GM10847 (cell line): ENCODE data around the gene TBC1D4.

Experiments
- POLR2A ChIP-seq: IDR thresholded peaks from 2 replicates; pipeline ENCODE4 v1.6.1; 2011; ENCODE audit not compliant: insufficient read length; ENCODE audit errors: extremely low read depth

Gene TBC1D4

DNA sequence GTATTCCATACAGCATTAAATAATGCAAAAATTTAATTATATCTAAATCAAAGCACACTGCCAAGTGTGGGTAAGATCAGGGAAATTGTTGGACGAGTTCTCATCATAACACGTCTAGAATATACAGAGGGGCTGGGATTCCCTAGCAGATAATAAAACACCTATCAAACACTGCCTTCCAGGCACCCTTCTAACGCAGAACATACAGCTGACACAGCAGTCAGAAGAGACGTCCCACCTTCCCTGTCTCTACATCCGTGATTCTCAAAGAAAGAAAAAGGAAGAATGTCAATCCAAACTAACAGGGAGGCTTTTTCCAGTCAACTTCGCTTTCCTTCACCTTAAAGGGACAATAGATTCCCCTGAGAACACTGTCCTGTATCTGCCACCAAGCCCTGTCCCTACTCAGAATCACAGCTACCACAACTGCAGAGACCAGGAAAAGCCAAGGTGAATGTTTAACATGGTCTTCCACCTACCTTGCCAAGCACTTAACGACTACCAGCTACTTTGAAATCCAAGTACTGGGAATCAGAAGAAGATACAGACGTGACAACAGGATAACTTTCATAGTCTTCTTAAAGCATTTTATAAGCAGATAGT is 38.5 kb downstream of the TBC1D4 start:
- TF ChIP-seq POLR2A = no peak

DNA sequence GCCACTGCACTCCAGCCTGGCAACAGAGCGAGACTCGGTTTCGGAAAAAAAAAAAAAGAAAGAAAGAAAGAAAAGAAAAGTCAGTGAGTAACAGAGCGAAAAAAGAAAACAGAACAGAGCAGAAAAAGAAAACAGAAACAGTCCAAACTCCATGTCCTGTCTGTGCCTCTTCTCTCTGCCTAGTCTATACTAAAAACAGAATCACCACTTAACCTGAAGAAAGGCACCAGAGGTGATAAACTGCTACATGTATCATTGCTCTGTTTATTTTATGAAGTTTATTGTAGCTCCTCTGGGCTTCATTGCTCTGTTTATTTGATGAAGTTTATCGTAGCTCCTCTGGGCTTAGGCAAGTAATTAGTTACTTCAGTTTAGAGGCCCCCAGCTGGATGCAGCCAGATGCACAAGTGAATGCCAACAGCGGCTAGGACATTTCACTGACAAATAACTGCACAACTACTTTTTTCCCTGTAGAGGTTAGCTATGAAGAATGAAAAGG is 39.2 kb downstream of the TBC1D4 start:
- TF ChIP-seq POLR2A = no peak

DNA sequence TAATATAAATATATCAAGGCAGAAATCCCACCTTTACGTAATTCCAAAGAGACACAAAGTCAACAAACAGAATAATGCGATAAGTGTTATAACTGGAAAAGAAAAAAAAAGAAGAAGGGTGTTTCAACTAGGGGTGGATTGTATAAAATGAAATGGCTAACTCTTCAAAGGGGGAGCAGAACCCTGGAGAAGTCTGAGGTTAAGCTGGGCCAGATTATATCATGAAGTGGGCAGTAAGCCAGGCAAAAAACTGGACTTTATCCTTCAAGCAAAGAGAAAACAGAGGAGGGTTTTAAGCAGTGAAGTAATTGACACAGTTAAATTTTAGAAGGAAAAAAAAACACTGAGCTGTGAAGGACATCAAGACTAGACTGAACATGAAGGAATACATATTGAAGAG is 41.9 kb downstream of the TBC1D4 start:
- no peak for TF ChIP-seq POLR2A

DNA sequence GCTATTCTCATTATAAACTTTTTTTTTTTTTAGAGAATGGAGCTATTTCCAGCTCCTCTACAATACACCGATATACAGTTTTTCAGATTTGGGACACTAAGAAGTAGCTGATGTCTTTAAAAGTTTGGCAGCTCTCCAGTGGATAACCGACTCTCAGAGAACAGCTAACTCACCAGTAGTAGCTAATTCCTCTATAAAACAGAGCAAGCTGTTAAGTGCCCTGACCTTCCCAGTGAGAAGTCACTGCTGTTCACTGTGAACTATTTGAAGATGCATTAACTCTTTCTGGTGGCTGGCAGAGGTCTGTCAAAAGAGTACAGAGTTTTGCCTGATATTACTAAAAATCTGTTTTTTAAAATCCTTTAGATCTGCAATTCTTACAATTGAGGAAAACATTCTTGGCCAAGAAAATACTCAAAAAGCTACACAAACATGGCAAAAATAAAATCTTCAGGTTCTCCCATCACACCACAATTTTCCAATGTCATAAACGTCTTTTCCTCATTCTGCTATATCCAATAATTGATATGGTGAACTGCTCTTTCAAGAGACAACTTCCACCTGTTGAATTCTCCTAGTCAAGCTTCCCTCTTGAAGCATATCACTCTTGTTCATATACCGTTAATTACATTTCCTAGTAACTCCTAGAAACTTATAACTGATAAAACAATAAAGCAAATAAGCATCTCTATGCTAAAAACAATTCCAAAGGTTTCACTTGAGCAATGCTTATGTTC is 44.2 kb downstream of the TBC1D4 start:
- TF ChIP-seq POLR2A = no peak

DNA sequence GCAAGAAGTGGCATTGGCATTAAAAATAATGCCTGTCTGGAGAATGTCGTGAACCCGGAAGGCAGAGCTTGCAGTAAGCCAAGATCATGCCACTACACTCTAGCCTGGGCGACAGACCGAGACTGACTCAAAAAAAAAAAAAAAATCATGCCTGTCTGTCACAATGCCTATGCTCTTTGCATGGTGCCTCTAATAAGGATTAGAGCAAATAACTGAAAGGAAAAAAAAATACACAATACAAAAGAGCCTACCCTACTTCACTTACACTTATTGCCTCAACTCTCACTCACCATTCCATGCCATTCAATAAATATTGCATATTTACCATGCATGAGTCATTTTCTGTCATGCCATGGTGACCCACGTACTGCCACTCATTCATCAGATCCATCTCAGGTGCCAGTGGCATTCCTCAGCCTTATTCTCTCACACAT is 49.1 kb downstream of the TBC1D4 start:
- TF ChIP-seq POLR2A = no peak

DNA sequence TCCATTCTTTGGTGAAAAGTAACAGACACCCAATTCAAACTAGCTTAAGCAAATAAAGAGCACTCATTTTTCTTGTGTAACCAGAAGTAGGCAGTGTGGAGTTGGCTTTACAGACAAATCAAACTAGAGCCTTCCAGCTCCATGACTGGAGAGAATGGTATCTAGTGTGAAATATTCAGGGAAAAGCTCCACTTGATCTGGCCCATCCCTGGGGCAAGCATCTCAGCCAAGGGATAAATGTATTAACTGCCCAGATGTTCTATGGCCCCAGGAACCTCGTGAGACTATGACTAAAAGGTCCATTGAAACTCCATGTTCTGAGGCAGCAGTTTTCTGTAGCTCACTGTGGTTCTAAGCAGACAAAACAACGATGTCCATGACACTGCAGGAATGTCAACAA is 49.9 kb downstream of the TBC1D4 start:
- TF ChIP-seq POLR2A = no peak

GRCh38 chr13:75430436-75431209 is 51.3 kb downstream of the TBC1D4 start:
- no peak for TF ChIP-seq POLR2A

GRCh38 chr13:75426421-75426820 is 55.5 kb downstream of the TBC1D4 start:
- no peak for TF ChIP-seq POLR2A

- TF ChIP-seq POLR2A = no peak
Measured at GRCh38 chr13:75425216-75426009, 56.6 kb downstream of the TBC1D4 start.

- TF ChIP-seq POLR2A = no peak
Measured at GRCh38 chr13:75423946-75424345, 58.0 kb downstream of the TBC1D4 start.

- no peak for TF ChIP-seq POLR2A
Measured at GRCh38 chr13:75422028-75422427, 59.9 kb downstream of the TBC1D4 start.

DNA sequence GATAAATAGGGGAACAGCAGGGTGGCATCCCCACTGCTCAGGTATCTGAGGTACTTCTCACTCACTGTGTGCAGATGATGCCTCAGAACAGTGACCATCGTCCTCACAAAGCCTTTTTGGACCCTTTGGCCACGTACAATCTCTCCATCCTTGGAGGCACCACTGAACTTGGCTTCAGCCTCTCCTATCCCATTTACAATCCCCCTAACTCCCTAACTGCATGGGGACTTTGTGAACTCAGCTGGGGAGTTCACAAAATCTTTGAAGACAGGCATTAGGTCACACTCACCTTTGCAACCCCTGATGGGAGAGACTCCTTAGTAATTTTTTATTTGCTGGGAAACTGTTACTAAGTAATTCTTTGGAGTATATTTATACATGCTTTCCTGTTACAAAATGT is 60.8 kb downstream of the TBC1D4 start:
- TF ChIP-seq POLR2A = no peak

DNA sequence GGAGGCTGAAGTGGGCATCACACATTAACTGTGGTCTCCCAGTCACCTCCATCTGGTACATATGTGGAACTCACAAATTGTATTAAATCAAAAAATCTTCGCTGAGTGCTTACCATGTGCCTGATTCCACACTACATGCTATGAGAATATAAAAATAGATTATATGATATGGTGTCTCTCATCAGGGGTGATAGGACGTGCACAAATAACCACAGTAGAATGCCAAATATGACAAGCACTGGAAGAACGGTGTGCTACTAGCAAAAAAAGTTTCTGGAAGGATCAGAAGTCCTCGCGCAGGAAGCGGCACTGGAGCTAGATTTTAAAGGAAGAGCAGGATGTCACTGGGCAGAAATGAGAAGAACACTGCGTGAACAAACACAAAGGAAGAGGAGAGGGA is 62.3 kb downstream of the TBC1D4 start:
- TF ChIP-seq POLR2A = no peak

DNA sequence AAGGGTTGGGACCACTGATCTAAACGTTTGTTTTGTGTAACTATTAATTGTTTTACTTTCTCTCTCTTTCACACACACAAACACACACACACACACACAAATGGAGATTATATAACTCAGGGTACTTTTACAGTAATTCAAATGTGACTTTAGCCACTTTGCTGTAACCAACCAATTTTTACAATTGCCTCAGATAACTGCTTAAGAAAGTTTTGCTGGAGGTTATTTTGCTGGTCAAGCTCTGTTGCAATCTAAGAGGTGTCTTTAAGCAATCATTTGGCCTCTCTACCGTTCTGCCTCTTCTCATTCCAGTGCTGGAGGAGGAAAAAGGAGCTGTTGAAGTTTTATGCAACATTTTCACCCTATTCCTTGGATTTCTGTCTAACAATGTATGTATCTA is 63.0 kb downstream of the TBC1D4 start:
- no peak for TF ChIP-seq POLR2A

DNA sequence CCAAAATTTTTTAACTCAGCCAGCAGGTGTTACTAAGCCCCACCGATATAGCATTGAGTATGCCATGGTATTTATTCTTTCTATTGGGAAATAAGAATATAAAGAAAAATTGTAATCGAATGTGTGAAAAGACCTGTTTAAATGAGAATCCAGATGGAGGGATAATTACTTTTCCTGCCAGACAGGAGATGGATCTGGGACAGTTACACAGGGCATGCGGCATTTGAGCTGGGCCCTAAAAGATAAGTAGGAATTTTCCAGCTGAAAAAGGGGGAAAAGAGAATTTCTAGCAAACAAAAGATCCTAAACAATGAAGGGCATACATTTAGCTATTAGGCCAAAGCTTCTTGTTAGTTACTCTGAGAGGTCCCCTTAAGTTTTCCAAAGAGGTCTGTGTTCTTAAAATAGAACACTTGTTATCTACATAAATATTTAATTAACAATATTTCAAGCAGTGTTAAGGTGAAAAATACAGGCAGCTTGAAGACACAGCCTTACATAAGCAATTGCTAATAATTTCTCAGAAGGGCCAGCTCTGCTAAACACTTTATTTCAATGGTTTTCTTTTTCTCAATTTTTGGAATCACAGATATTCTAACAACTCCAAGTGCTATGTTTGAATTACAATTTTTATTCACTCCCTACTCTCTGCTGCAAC is 63.7 kb downstream of the TBC1D4 start:
- no peak for TF ChIP-seq POLR2A
